ENCODE measurements around the gene SERP2. TPM values are rescaled to one million over a fixed set of nuclear protein-coding genes. Genes with fewer than 3 reads are reported as not detected.

SERP2 gene
- total and polyA plus RNA-seq, 9 of the 15 experiments (the other 6 are each of a cell fraction or from before 2014, with no cell fraction given): 0.13 TPM; not detected in 8

- ChIA-PET CTCF (ENCODE audit: low intra/inter-chr PET ratio) (interaction anchor here (0.8 to 2.6 kb wide), 5 partner anchors 33 to 531 kb away, joined by 3 to 24 read pairs (median 12); no protein-coding TSS in a partner anchor), POLR2A (no interaction called here)
- Histone ChIP-seq H3K4me2 (ENCODE audit: insufficient read depth, low read length) (no peak overlapping the region), H3K9ac (ENCODE audit: insufficient read depth in 1 of 2, low read depth in 2 of 2, low read length in 2 of 2) (no peak overlapping the region), H4K20me1 (replicated peaks; ENCODE audit: control insufficient read depth, insufficient read depth, low read length) (no peaks in the 10 kb centered on the region), H3K4me3 (no peak overlapping the region), H3K36me3 (ENCODE audit: control insufficient read depth, insufficient read depth, low read length) (peaks cover 13% of the 10 kb centered on the region; the same call in 2 of the 3 replicates), H3K9me1 (ENCODE audit: control insufficient read depth, insufficient read depth, low read length) (no peaks in the 10 kb centered on the region), H3K27me3 (ENCODE audit: control insufficient read depth in 2 of 2, insufficient read depth in 2 of 2, low read length in 2 of 2) (no peaks in the 10 kb centered on the region), H3K4me1 (replicated peaks in 1 of 2; ENCODE audit: control insufficient read depth in 2 of 2, insufficient read depth in 2 of 2, low read length in 2 of 2) (peaks cover 7 to 8% of the 10 kb centered on the region in 2 experiments; a peak in 3 of 5 replicates), H3K27ac (ENCODE audit: extremely low read depth, low read depth, low read length) (no peak overlapping the region), H2AFZ (ENCODE audit: low read depth, low read length) (no peak overlapping the region), H3K9me3 (replicated peaks; ENCODE audit: control insufficient read depth, insufficient read depth, low read depth, low read length) (no peaks in the 10 kb centered on the region), H3K79me2 (ENCODE audit: control insufficient read depth, insufficient read depth, low read length) (peaks cover 19% of the 10 kb centered on the region)
- WGBS (ENCODE audit: insufficient coverage, low coverage, missing lambda C conversion rate): 0% methylated on average over 3 of the region's 3 CpGs
- in situ Hi-C loops (cut with MboI) (loop anchor here (5.0 kb wide), 1 partner anchor 201 kb away; no protein-coding TSS in a partner anchor), intact Hi-C loops (cut with micrococcal nuclease) (loop anchor here (5.0 to 10.0 kb wide), 2 partner anchors 103 to 181 kb away; no protein-coding TSS in a partner anchor)
- TF ChIP-seq GATAD2B (IDR thresholded peaks at IDR 0.05; ENCODE audit: borderline replicate concordance) (no peak), MTA3 (IDR thresholded peaks at IDR 0.05; ENCODE audit: borderline replicate concordance) (no peak), NONO (IDR thresholded peaks at IDR 0.05; ENCODE audit: low read depth in 2 of 2, low read length in 1 of 2) (no peak), GTF3C2 (IDR thresholded peaks at IDR 0.05; ENCODE audit: borderline replicate concordance, extremely low read depth, insufficient read length) (no peak), ID3 (CRISPR knock-in tag; IDR thresholded peaks at IDR 0.05) (no peak), ID3 (tag; IDR thresholded peaks at IDR 0.05) (no peak), ZNF133 (CRISPR knock-in tag; IDR thresholded peaks at IDR 0.05) (no peak), ZFP36 (IDR thresholded peaks at IDR 0.05; ENCODE audit: low read depth, low read length, partially characterized antibody) (no peak), E2F5 (CRISPR knock-in tag; IDR thresholded peaks at IDR 0.05) (no peak), ZNF57 (CRISPR knock-in tag; IDR thresholded peaks at IDR 0.05) (no peak), NBN (IDR thresholded peaks at IDR 0.05; ENCODE audit: low read depth) (no peak), BRD4 (IDR thresholded peaks at IDR 0.05) (no peak)
- DNase-seq (ENCODE audit: extremely low read depth in 1 of 4, low spot score in 3 of 4) (no peak), FAIRE-seq (no peak), ATAC-seq (no peak)
- BruUV-seq (replicated peaks): no TSS peak
These were observed 64.6 kb downstream of the SERP2 start for GRCh38 chr13:44438234-44438579.

Measured in K562 (cell line).